Heart left ventricle (tissue), 16 donors: Measurements from ENCODE around the gene RGS7. TPM values are rescaled to one million over a fixed set of nuclear protein-coding genes. Genes with fewer than 3 reads are reported as not detected.
"Not testable (repeated sequence)": the region's sequence is repeated elsewhere in the genome, so short reads cannot be mapped to it uniquely, and the experiment has no call there.

Experiments
- ATAC-seq, 4 donors: fragments of 200-7000 bp; cut with Tn5 transposase; one replicate each; pipeline ENCODE4 v1.9.1; 2020 to 2022; ENCODE audit warnings: moderate library complexity in 4 of 4, mild to moderate bottlenecking in 3 of 4, moderate number of reproducible peaks in 1 of 4
- DNase-seq, 5 donors: peaks; one replicate each; pipeline ENCODE4 v3.0.0-alpha.2; 2020
- H3K27ac ChIP-seq, 12 donors: fragments of 200-600 bp; sonication (generic) in 4 of 12; one replicate each; pipeline versions ENCODE4 v1.5.0 to v1.8.0; 2016 to 2022; ENCODE audit warnings: mild to moderate bottlenecking in 2 of 12
- H3K27me3 ChIP-seq, 9 donors: fragments of 200-600 bp; sonication (generic) in 2 of 9; one replicate each; pipeline versions ENCODE4 v1.5.1 to v1.8.0; 2016 to 2022; ENCODE audit warnings: mild to moderate bottlenecking in 3 of 9
- H3K36me3 ChIP-seq, 9 donors: fragments of 200-600 bp; sonication (generic) in 2 of 9; one replicate each; pipeline versions ENCODE4 v1.5.0 to v1.8.0; 2018 to 2022; ENCODE audit warnings: mild to moderate bottlenecking in 2 of 9
- H3K4me1 ChIP-seq, 12 donors: fragments of 200-600 bp; sonication (generic) in 4 of 12; one replicate each; pipeline versions ENCODE4 v1.5.0 to v1.8.0; 2016 to 2022; ENCODE audit warnings: mild to moderate bottlenecking in 3 of 12
- H3K4me3 ChIP-seq, 12 donors: fragments of 200-600 bp; sonication (generic) in 4 of 12; one replicate each; pipeline versions ENCODE4 v1.5.0 to v1.8.0; 2017 to 2022; ENCODE audit warnings: mild to moderate bottlenecking in 9 of 12, moderate library complexity in 4 of 12
- H3K9me3 ChIP-seq, 12 donors: fragments of 200-600 bp; sonication (generic) in 4 of 12; one replicate each; pipeline versions ENCODE4 v1.5.0 to v1.8.0; 2016 to 2022; ENCODE audit warnings: mild to moderate bottlenecking in 1 of 12
- POLR2A ChIP-seq, 2 donors: fragments of 450-650 bp; IDR thresholded peaks; one replicate each; pipeline ENCODE4 v1.6.1; 2017; ENCODE audit warnings: antibody characterized with exemption in 2 of 2, mild to moderate bottlenecking in 2 of 2, moderate library complexity in 2 of 2
- WGBS, 4 donors: extraction: QIAGEN DNeasy Blood & Tissue Kit in 2 of 4; methylation state at CpG; one replicate each; pipeline versions ENCODE4 v1.1.5 to v1.1.7; 2013 to 2018; 5-methylcytosine and 5-hydroxymethylcytosine counted together
- intact Hi-C, 10 donors: fragments of 100-400 bp; cut with DNase I; formaldehyde crosslinking; loops; one replicate each; pipeline versions ENCODE4 v1.11.1 to v1.14.2; 2022
- polyA plus RNA-seq, 2 donors: library from polyadenylated mRNA; stranded (reverse); fragments of 200-250 nt; gene quantifications; one replicate each; pipeline ENCODE4 v1.2.3, GENCODE V29; 2013
- total RNA-seq, 9 donors: library from RNA; depleted of rRNA in 2 of 9; stranded (reverse); fragments of >200 nt in 2 of 9; fragmentation: NEBNext Ultra II Directional in 3 of 9; extraction: Animal tissue kit (Norgen Biotek cat#: 25700) in 3 of 9; gene quantifications; one replicate each; pipeline versions ENCODE4 v1.1.0 to v1.2.4, GENCODE V29; 2016 to 2023
- TF ChIP-seq, protein P1 (sequence below), 12 donors: fragments of 200-600 bp; sonication (generic) in 4 of 12; IDR thresholded peaks; one replicate each; pipeline versions ENCODE4 v1.5.0 to v1.8.0; 2018 to 2022; ENCODE audit warnings: antibody characterized with exemption in 12 of 12, mild to moderate bottlenecking in 5 of 12
- donor health status: ischemic (EF 13 %, LVEDD 7.1; RV severe dilation, severe dysfunction).
- donor health status: healthy with polysubstance abuse.
- donor health status: DM: no; HTN: yes; CAD: no.
- donor health status: DM: no; HTN: no; CAD: no.
- donor health status: ischemic (EF 25% LVEDD 6.9; RV normal size, moderate dysfunction).
- donor health status: ischemic (EF 25% LVEDD 5.7; RV mildly dilated, moderate dysfunction).
- donor health status: healthy.
- donor health status: DM: yes; HTN: yes; CAD: no.
- donor health status: ischemic (EF 35%, LVEDD 5.7; RV mildly dilated, moderate dysfunction).
- donor health status: nonischemic (EF 11% LVEDD 7.7; RV severe dilation, severe dysfunction).
- donor health status: DM: yes; HTN: yes; CAD: no.
- donor health status: PGD.
- donor health status: ischemic (EF 29% LVEDD 5.4; RV normal size, mild dysfunction).
- donor health status: nonischemic (EF 23%, LVEDD 6.1; RV moderate dilation, normal function).

Gene RGS7
- total and polyA plus RNA-seq, 11 donors: not detected

DNA sequence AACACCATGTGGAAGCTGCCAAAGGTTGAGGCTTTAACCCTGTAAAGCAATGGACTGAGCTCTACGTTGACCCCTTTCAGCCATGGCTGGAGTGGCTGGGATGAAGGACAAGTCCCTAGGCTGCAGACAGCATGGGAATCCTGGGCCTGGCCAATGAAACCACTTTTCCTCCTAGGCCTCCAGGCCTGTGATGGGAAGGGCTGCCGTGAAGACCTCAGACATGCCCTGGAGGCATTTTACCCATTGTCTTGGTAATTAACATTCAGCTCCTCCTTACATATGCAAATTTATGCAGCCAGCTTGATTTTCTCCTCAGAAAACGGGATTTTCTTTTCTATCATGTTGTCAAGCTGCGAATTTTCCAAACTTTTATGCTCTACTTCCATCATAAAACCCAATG, 214.5 kb downstream of the RGS7 start:
- WGBS, 4 donors: 68 to 76% (median 71%) methylated on average over 4 of the region's 4 CpGs
- no peak overlapping the region for H3K4me3 ChIP-seq
- no peaks in the 10 kb centered on the region for H3K4me1 ChIP-seq
- no peaks in the 10 kb centered on the region for H3K27me3 ChIP-seq
- ATAC-seq: no peak
- intact Hi-C loops: no loop called here
- no peaks in the 10 kb centered on the region for H3K36me3 ChIP-seq
- H3K9me3 ChIP-seq: no peaks in the 10 kb centered on the region
- DNase-seq: no peak
- no peak overlapping the region for H3K27ac ChIP-seq
- TF ChIP-seq POLR2A (IDR thresholded peaks at IDR 0.05): no peak
- TF ChIP-seq, protein P1, sequence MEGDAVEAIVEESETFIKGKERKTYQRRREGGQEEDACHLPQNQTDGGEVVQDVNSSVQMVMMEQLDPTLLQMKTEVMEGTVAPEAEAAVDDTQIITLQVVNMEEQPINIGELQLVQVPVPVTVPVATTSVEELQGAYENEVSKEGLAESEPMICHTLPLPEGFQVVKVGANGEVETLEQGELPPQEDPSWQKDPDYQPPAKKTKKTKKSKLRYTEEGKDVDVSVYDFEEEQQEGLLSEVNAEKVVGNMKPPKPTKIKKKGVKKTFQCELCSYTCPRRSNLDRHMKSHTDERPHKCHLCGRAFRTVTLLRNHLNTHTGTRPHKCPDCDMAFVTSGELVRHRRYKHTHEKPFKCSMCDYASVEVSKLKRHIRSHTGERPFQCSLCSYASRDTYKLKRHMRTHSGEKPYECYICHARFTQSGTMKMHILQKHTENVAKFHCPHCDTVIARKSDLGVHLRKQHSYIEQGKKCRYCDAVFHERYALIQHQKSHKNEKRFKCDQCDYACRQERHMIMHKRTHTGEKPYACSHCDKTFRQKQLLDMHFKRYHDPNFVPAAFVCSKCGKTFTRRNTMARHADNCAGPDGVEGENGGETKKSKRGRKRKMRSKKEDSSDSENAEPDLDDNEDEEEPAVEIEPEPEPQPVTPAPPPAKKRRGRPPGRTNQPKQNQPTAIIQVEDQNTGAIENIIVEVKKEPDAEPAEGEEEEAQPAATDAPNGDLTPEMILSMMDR (IDR thresholded peaks at IDR 0.05): no peak

GRCh38 chr1:241141646-241142045, 215.4 kb downstream of the RGS7 start:
- WGBS, 4 donors: 69 to 75% (median 74%) methylated on average over 3 of the region's 3 CpGs
- H3K9me3 ChIP-seq, H3K4me3 ChIP-seq, H3K27me3 ChIP-seq, H3K27ac ChIP-seq, ATAC-seq, H3K36me3 ChIP-seq, intact Hi-C loops, DNase-seq, H3K4me1 ChIP-seq: not testable (repeated sequence)

DNA sequence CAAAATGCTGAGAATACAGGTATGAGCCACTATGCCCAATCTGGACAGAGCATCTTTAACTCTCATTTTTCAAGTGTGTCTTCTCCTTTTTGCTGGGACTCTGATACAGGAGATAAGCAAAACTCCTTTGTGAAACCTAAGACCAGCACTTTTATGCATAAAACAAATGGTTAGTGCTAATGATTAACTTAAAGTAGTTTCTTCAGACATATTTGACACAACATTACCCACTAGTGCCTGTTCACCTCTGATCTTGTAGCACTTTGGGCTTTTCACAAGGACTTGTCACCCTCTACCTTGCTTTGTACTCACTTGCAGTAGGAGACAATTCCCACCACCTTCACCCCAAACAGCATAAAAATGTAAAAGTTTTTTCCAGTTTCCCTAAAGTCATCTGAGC, 216.3 kb downstream of the RGS7 start:
- no peaks in the 10 kb centered on the region for H3K36me3 ChIP-seq
- TF ChIP-seq, protein P1 (IDR thresholded peaks at IDR 0.05): no peak
- TF ChIP-seq POLR2A (IDR thresholded peaks at IDR 0.05): no peak
- no peaks in the 10 kb centered on the region for H3K27me3 ChIP-seq
- H3K4me3 ChIP-seq: no peak overlapping the region
- DNase-seq: no peak
- H3K27ac ChIP-seq: no peak overlapping the region
- ATAC-seq: no peak
- intact Hi-C loops: no loop called here
- H3K9me3 ChIP-seq: no peaks in the 10 kb centered on the region
- H3K4me1 ChIP-seq: no peaks in the 10 kb centered on the region

- ATAC-seq: no peak
- H3K36me3 ChIP-seq: no peaks in the 10 kb centered on the region
- WGBS, 4 donors: 39 to 64% (median 47%) methylated on average over 1 of the region's 1 CpG
These were observed 218.0 kb downstream of the RGS7 start for GRCh38 chr1:241139047-241139446.

GRCh38 chr1:241138248-241138647, 218.8 kb downstream of the RGS7 start:
- TF ChIP-seq, protein P1 (IDR thresholded peaks at IDR 0.05): no peak
- no peak for TF ChIP-seq POLR2A (IDR thresholded peaks at IDR 0.05)
- no peak overlapping the region for H3K27ac ChIP-seq
- no peaks in the 10 kb centered on the region for H3K4me1 ChIP-seq
- ATAC-seq (no peak), DNase-seq (no peak)
- no peak overlapping the region for H3K4me3 ChIP-seq
- no peaks in the 10 kb centered on the region for H3K27me3 ChIP-seq
- intact Hi-C loops: no loop called here
- H3K36me3 ChIP-seq: no peaks in the 10 kb centered on the region
- 72 to 82% (median 78%) methylated on average over 4 of the region's 4 CpGs for WGBS, 4 donors
- peaks cover 0 to 2% (median 0%) of the 10 kb centered on the region in 12 donors for H3K9me3 ChIP-seq

More at GRCh38 chr1:241139047-241139446, 218.0 kb downstream of the RGS7 start:
- intact Hi-C loops: no loop called here
- DNase-seq: no peak
- TF ChIP-seq, protein P1 (IDR thresholded peaks at IDR 0.05): no peak
- TF ChIP-seq POLR2A (IDR thresholded peaks at IDR 0.05): no peak
- Histone ChIP-seq H3K9me3 (no peaks in the 10 kb centered on the region), H3K27me3 (no peaks in the 10 kb centered on the region), H3K27ac (no peak overlapping the region), H3K4me1 (no peaks in the 10 kb centered on the region), H3K4me3 (no peak overlapping the region)
